ENCODE measurements around the gene ZGRF1. TPM values are rescaled to one million over a fixed set of nuclear protein-coding genes. Genes with fewer than 3 reads are reported as not detected.
A peak's percentile ranks its signal among the peaks of the same experiment; 100 is the strongest.
"Not testable (repeated sequence)": the region's sequence is repeated elsewhere in the genome, so short reads cannot be mapped to it uniquely, and the experiment has no call there.

The ZGRF1 gene
- total RNA-seq, 2 experiments from 2014 or later: 28.8 to 28.9 TPM

- peaks cover 45% of the 10 kb centered on the region for H3K27me3 Mint-ChIP-seq
- CTCF ChIA-PET: interaction anchor here (1.4 to 2.6 kb wide), 2 partner anchors 22 to 428 kb away, joined by 3 to 12 read pairs; no protein-coding TSS in a partner anchor
- H3K36me3 Mint-ChIP-seq (ENCODE audit: low read depth): no peaks in the 10 kb centered on the region
These were observed 110.6 kb downstream of the ZGRF1 start for GRCh38 chr4:112526061-112526460.

GRCh38 chr4:112523764-112524505 lies 112.8 kb downstream of the ZGRF1 start:
- ChIA-PET POLR2A (interaction anchor here (1.0 to 1.9 kb wide), 3 partner anchors 8 to 238 kb away, joined by 3 to 4 read pairs (median 4); partner anchors contain the start of genes NEUROG2 and TIFA), CTCF (interaction anchor here (0.6 to 5.3 kb wide), 20 partner anchors 8 to 429 kb away, joined by 3 to 41 read pairs (median 4); partner anchors contain the start of genes NEUROG2 and TIFA)
- Mint-ChIP-seq H3K9me3 (no peaks in the 10 kb centered on the region), H3K4me3 (peak overlapping the region; percentile 63), H3K4me1 (peaks cover 33% of the 10 kb centered on the region), H3K36me3 (ENCODE audit: low read depth) (no peaks in the 10 kb centered on the region), H3K27me3 (peaks cover 63% of the 10 kb centered on the region), H3K27ac (no peak overlapping the region)
- DNase-seq: peak; percentile 77

More at GRCh38 chr4:112526061-112526460, 110.6 kb downstream of the ZGRF1 start:
- POLR2A ChIA-PET: no interaction called here
- no peak overlapping the region for H3K27ac Mint-ChIP-seq
- H3K9me3 Mint-ChIP-seq: no peaks in the 10 kb centered on the region
- H3K4me1 Mint-ChIP-seq: peaks cover 19% of the 10 kb centered on the region
- no peak for DNase-seq
- H3K4me3 Mint-ChIP-seq: no peak overlapping the region

DNA sequence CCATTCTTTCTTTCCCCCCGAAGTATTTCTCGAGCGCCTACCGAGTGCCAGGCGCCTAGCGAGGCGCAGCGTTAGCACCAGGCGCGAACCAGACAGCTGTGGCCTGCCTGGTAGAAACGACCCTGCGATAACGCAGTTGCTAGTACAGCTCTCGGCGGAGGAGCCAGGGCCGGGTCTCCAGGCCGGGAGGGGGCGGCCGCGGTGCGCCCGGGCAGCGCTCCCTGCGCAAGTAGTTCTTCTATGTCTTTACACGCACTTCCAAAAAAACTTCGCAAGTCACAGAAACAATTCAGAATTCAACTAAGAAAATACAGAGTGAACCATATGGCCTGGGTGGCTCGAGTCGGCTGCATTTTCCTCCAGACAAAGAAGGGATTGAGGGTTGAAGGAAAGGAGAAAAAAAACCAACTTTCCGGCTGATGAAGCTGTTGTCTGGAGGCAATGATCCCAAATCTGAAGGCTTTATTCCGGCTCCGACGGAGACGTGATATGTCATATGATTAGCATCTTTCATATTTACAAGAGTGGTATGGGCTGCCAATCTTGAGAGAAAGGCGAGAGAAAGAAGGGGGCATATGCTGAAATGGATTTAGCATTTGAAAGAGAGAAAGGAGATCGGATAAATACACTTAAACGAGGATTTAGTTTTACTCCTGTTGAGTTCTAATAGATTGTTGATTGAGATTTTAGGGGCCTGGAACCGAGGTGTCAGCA lies 113.5 kb downstream of the ZGRF1 start:
- no peak for DNase-seq
- POLR2A ChIA-PET: interaction anchor here (1.0 kb wide), 1 partner anchor 14 kb away, joined by 3 read pairs; no protein-coding TSS in a partner anchor

DNA sequence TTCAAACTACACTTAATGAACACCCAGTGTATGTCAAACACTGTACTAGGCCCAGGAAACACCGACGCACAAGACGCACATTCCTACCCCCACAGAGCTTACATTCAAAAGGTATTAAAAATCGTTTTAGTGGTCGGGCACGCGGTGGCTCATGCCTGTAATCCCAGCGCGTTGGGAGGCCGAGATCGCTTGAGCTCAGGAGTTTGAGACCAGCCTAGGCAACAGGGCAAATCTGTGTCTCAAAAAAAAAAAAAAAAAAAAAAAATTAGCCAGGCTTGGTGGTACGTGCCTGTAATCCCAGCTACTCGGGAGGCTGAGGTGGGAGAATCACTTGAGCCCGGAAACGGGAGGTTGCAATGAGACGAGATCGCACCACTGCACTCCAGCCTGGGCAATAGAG lies 114.3 kb downstream of the ZGRF1 start:
- DNase-seq; H3K36me3 Mint-ChIP-seq (ENCODE audit: low read depth); H3K27ac Mint-ChIP-seq; H3K9me3 Mint-ChIP-seq: not testable (repeated sequence)
- H3K27me3 Mint-ChIP-seq: peaks cover 78% of the 10 kb centered on the region
- peak overlapping the region; percentile 63 for H3K4me3 Mint-ChIP-seq
- peaks cover 47% of the 10 kb centered on the region for H3K4me1 Mint-ChIP-seq
- ChIA-PET CTCF (interaction anchor here (0.6 to 5.3 kb wide), 14 partner anchors 9 to 1054 kb away, joined by 3 to 41 read pairs (median 4); partner anchors contain the start of gene TIFA), POLR2A (interaction anchor here (1.4 kb wide), 1 partner anchor 13 kb away, joined by 4 read pairs; no protein-coding TSS in a partner anchor)

More for the DNA sequence above, 113.5 kb downstream of the ZGRF1 start:
- Mint-ChIP-seq H3K9me3 (no peaks in the 10 kb centered on the region), H3K27me3 (peaks cover 71% of the 10 kb centered on the region), H3K36me3 (ENCODE audit: low read depth) (no peaks in the 10 kb centered on the region), H3K4me1 (peaks cover 40% of the 10 kb centered on the region), H3K4me3 (peak overlapping the region; percentile 63), H3K27ac (no peak overlapping the region)
- CTCF ChIA-PET: interaction anchor here (0.8 to 5.3 kb wide), 12 partner anchors 8 to 421 kb away, joined by 3 to 41 read pairs (median 4); partner anchors contain the start of genes NEUROG2 and TIFA

DNA sequence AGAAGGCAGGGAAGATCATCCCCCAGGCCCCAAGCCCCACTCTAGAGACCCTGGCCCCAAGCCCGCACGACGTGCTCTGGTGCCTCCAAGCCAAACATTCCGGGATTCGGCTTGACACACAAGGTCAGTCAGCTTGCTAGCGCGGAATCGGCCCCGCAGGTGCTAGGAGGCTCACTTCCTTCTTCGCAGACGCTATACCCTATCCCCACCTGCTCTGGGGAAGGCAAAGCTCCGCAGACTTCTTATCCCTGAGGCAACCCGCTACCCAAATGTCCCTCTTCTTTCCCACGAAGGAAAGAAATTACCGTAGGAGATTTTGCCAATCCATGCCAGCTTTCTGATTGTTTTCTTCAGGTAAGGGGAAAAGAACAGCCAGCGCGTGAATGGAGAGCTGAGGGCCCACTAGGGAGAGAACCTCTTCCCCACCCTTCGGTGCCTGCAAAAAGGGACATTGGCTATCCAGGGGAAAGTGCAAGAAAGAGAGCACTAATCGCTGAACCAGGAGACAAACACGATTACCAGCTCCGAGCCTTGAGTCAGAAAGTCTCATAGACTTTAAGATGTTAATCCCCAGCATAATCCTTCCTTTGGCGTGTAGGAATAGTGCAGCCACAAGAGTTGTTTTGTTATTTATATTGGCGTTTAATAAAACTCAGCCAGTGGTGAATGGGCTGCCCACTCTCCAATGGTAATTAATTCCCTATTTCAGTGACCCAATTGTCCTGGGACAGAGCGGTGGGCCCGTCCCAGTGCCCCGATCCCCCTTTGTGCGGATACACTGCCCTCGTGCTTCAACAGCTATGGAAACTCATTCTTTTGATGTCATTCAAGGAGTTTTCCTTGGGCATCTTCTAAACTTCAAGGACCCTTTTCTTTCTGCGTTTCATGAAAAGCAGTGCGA lies 115.3 kb downstream of the ZGRF1 start:
- peak overlapping the region; percentile 48 for H3K4me3 Mint-ChIP-seq
- no peaks in the 10 kb centered on the region for H3K9me3 Mint-ChIP-seq
- peaks cover 56% of the 10 kb centered on the region for H3K4me1 Mint-ChIP-seq
- no peak for DNase-seq
- H3K27me3 Mint-ChIP-seq: peaks cover 83% of the 10 kb centered on the region
- no peak overlapping the region for H3K27ac Mint-ChIP-seq
- ChIA-PET CTCF (interaction anchor here (1.3 to 5.3 kb wide), 3 partner anchors 12 to 200 kb away, joined by 4 to 41 read pairs (median 31); no protein-coding TSS in a partner anchor), POLR2A (interaction anchor here (1.4 kb wide), 1 partner anchor 12 kb away, joined by 4 read pairs; no protein-coding TSS in a partner anchor)
- no peaks in the 10 kb centered on the region for H3K36me3 Mint-ChIP-seq (ENCODE audit: low read depth)

DNA sequence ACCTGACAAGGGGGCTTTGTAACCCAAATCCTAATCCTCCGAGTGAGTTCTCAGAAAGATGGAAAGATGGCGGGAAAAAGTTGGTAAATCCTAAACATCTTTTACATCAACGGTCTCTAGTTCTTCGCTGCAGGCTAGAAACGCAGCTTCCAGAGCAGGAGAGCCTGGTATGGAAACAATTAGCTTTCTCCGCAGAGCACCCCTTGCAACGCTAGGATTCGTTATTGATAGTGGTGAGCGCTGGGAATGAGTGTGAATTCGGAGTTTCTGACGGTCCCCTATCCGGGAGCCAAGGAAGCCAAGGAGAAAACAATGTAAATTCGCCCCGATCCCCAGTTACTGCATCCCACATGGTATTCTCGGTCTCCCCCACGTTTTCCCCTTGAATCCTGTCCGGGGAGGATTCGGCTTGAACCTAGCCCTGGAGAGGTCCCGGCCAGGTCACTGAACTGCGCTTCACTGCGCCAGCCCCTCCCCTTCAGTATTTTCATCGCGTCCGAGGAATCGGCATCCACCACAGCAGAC lies 116.0 kb downstream of the ZGRF1 start:
- Mint-ChIP-seq H3K27me3 (peaks cover 84% of the 10 kb centered on the region), H3K4me1 (peaks cover 61% of the 10 kb centered on the region), H3K4me3 (peak overlapping the region; percentile 48), H3K27ac (no peak overlapping the region), H3K36me3 (ENCODE audit: low read depth) (no peaks in the 10 kb centered on the region), H3K9me3 (no peaks in the 10 kb centered on the region)
- CTCF ChIA-PET: interaction anchor here (1.2 to 5.3 kb wide), 2 partner anchors 11 to 193 kb away, joined by 3 to 31 read pairs; no protein-coding TSS in a partner anchor
- POLR2A ChIA-PET: interaction anchor here (0.8 kb wide), 1 partner anchor 236 kb away, joined by 3 read pairs; no protein-coding TSS in a partner anchor
- no peak for DNase-seq

DNA sequence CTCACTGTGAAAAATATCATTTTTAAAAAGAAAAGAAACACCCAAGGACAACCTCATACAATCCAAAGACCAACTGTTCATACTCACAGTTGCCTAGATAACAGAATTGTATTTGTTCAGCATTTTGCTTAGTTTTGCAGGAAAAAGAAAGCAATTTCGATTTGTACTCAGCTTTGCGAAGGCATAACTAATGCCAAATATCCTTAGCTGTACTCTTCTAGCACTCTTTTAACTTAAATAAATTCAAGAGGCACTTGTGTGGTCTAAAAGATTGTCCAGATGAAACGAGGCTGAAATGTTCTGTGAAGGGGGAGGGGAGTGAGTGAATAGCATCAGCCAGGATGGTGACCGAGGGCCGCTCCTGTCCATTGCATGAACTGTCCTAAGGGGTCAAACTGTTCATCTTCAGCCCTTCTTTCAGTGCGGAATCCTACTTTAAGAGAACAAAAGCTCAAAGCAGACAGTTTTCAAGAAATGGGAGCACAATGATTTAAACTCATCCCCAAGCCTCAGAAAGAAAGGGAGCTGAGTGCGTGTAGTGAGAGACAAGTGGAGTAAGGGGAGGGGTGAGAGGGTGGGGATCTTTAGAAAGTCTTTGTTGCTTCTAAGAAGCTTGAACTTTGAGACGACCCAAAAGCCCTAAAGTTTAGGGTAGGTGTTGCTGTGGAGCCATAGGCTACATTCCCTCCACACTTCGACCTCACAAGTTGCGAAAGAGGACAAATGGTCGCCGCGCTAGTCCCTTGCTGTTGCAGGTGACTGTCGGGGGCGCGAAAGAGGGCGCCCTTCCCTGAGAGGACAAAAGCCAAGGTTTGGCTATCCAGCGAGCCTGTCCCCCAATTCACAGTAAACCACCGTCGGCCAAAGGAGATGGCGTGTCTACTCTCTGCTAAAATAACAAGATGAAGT lies 116.8 kb downstream of the ZGRF1 start:
- Mint-ChIP-seq H3K27ac (no peak overlapping the region), H3K4me3 (peak overlapping the region; percentile 17), H3K36me3 (ENCODE audit: low read depth) (no peaks in the 10 kb centered on the region), H3K9me3 (no peaks in the 10 kb centered on the region), H3K27me3 (peaks cover 85% of the 10 kb centered on the region), H3K4me1 (peaks cover 65% of the 10 kb centered on the region)
- DNase-seq: no peak
- CTCF ChIA-PET: interaction anchor here (0.7 to 5.3 kb wide), 3 partner anchors 11 to 192 kb away, joined by 3 to 31 read pairs (median 3); no protein-coding TSS in a partner anchor
- POLR2A ChIA-PET: interaction anchor here (0.8 kb wide), 1 partner anchor 235 kb away, joined by 3 read pairs; no protein-coding TSS in a partner anchor

DNA sequence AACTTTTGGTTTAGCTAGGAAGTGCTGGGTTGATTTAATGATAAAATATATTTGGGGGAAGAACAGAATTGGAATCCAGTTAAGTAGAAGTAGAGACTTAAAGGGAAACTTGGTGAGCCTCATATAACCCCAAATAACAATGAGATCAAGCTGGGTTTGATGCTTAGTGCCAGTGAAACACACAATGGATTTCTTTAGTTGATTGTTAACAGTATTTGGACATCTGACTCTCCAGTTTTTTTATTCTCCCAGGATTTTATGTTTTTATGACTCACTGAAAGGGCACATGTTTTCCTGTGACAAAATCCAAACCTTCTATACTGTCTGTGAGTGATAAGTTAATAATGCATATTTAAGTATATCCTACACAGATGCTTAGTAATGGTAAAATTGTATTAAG lies 118.0 kb downstream of the ZGRF1 start:
- H3K27ac Mint-ChIP-seq: no peak overlapping the region
- ChIA-PET POLR2A (interaction anchor here (0.6 kb wide), 1 partner anchor 20 kb away, joined by 3 read pairs; no protein-coding TSS in a partner anchor), CTCF (no interaction called here)
- no peak for DNase-seq
- peaks cover 92% of the 10 kb centered on the region for H3K27me3 Mint-ChIP-seq
- peaks cover 71% of the 10 kb centered on the region for H3K4me1 Mint-ChIP-seq
- no peak overlapping the region for H3K4me3 Mint-ChIP-seq
- H3K36me3 Mint-ChIP-seq (ENCODE audit: low read depth): no peaks in the 10 kb centered on the region
- H3K9me3 Mint-ChIP-seq: no peaks in the 10 kb centered on the region

- POLR2A ChIA-PET: no interaction called here
These were observed 118.8 kb downstream of the ZGRF1 start for GRCh38 chr4:112517911-112518310.

GRCh38 chr4:112517067-112517634 lies 119.6 kb downstream of the ZGRF1 start:
- ChIA-PET POLR2A (interaction anchor here (0.8 to 1.1 kb wide), 2 partner anchors 230 to 233 kb away, joined by 3 to 4 read pairs; no protein-coding TSS in a partner anchor), CTCF (interaction anchor here (1.0 to 1.5 kb wide), 2 partner anchors 67 to 190 kb away, joined by 3 to 6 read pairs; no protein-coding TSS in a partner anchor)
- Mint-ChIP-seq H3K4me1 (peaks cover 63% of the 10 kb centered on the region), H3K27ac (no peak overlapping the region), H3K27me3 (peaks cover 93% of the 10 kb centered on the region), H3K9me3 (no peaks in the 10 kb centered on the region), H3K4me3 (peak overlapping the region; percentile 62), H3K36me3 (ENCODE audit: low read depth) (no peaks in the 10 kb centered on the region)
- DNase-seq: no peak

More at GRCh38 chr4:112517911-112518310, 118.8 kb downstream of the ZGRF1 start:
- H3K27ac Mint-ChIP-seq: no peak overlapping the region
- no peak for DNase-seq
- no peaks in the 10 kb centered on the region for H3K9me3 Mint-ChIP-seq
- no peaks in the 10 kb centered on the region for H3K36me3 Mint-ChIP-seq (ENCODE audit: low read depth)
- H3K4me1 Mint-ChIP-seq: peaks cover 67% of the 10 kb centered on the region
- peaks cover 92% of the 10 kb centered on the region for H3K27me3 Mint-ChIP-seq
- CTCF ChIA-PET: interaction anchor here (1.5 kb wide), 1 partner anchor 191 kb away, joined by 6 read pairs; no protein-coding TSS in a partner anchor
- peak overlapping the region; percentile 62 for H3K4me3 Mint-ChIP-seq
